Activated T-cell treated with anti-CD3 and anti-CD28 coated beads, Interleukin-2, amount 50 U/mL, for 1 hour (primary cell): Measurements from ENCODE around the gene GNA12.
"Not testable (repeated sequence)": the region's sequence is repeated elsewhere in the genome, so short reads cannot be mapped to it uniquely, and the experiment has no call there.

Source experiments
- DNase-seq: peaks from one replicate; pipeline ENCODE4 v3.0.0-alpha.2; 2020

GNA12 gene

DNA sequence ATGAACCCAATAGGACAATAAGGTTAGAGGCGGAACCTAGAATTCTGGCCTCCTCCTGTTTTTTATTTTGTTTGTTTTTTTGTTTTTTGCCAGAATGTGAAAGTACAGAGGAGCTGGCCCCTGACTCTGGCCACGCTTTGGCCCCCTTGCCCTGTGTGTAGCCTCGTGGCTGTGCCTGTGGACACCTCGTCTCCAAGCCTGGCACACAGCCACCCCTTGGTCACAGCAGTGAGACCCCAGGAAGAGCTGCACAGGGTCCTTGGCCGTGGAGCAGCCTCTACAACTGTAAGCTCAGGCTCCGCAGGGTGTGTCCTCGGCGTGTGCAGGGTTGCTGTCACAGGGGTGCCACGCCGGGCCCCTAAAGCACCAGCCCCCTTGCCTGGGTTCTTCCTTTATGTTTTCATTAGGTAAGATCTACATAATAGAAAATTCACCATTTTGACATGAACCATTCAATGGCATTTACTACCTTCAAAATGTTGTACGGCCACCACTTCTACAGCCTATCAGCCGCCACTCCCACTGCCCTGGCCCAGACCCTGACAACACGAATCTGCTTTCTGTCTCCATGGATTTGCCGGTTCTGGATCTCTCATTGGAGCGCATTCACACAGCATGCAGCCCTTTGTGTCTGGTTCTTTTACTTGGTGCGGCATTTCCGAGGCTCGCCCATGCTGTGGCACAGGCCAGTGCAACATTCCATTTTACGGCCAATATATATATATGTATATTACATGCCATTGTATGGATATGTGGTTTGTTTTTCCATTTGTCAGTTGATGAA lies 105.2 kb downstream of the GNA12 start:
- no peak for DNase-seq

DNA sequence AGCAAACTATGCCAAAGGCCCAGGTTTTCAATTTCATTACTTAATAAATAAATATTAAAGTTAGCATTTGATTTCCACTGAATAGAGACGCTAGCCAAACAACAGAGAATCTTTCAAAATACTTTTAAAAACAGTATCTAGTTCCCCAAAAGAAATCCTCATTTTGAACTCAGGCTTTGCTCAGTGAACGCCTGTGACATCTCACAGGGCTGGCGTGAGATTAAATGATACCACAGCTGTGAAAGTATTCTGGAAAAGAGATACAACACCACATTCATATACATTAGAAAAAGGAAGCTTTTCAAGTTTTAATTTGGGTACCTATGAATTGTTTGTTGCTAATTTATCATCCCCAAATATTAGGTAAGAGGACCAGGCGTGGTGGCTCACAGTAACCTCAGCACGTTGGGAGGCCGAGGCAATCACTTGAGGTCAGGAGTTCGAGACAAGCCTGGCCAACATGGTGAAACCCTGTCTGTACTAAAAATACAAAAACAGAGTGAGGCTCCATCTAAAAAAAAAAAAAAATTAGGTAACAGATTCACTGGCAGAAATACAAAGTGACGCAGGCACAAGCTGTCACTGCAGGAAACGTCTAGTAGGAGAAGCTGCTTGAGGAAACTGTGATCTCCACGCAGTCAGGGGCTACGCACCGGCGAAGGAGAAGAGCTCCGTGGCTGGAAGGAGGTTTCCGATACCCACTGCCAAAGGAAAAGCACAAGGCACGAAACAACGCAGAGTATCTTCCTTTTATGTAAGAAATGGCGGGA lies 106.2 kb downstream of the GNA12 start:
- DNase-seq, result no peak

DNA sequence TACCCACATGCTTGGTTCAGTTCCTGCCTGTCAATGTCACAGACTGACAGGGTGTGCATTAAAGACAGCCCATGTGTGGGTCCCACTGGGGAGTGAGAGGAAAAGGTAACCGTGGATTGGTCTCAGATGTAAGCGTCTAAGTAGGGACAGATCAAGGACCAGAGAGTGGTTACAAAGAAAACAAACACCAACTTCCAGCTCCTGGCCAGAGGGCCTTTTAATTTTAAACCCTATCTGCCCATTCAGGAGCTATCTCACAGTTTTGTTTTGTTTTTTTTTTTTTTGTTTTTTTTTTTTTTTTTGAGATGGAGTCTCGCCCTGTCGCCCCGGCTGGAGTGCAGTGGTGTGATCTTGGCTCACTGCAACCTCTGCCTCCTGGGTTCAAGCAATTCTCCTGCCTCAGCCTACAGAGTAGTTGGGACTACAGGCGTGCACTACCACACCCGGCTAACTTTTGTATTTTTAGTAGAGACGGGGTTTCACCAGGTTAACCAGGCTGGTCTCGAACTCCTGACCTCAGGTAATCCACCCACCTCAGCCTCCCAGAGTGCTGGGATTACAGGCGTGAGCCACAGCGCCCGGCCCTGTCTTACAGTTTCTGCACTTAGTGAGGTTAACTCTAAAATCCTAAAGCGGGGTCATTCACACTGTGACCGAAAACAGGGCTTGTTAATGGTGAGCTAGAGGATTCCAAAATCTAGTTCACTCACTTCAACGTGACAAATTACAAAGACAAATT lies 106.9 kb downstream of the GNA12 start:
- not testable (repeated sequence) for DNase-seq

DNA sequence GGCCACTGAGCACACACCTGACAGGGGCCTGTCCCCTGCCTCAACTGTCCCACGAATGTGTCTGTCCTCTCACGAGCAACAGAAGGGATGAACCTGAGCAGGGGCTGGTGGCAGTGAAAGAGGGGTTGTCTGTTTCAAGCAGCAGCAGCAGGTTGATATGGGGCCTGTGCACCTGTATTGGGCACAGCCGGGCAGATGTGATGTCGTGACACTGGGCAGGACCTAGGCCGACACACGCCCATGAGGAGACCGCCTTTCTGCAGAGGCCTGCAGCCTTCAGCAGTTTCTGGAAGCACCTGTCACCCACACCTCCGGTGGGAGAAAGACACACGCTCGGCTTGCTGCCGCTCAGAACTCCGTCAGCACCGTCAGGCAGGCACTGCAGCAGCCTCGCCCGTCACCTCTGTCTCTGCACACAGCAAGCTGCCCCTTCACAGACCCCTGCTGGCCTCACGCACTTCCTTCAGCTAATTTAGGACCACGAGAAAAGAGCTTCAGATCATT lies 107.6 kb downstream of the GNA12 start:
- no peak for DNase-seq

DNA sequence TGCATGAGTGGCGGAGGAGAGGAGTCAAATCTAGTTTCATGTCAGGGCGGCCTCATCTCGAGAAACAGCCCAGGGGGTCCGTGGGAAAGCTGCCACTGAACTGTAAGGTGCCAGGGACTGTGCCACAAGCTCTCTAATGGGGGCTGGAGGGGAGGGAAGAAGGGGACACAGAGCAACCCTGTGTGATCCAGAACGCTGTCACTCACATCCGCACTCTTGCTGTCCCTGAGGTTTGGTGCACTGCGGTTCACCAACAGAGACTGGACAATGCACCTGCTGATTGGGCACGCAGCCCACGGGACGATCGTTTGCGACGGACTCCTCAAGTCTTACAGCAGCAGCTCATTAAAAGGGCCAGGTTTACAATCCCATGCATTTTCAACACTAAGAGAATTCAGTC lies 108.4 kb downstream of the GNA12 start:
- no peak for DNase-seq

DNA sequence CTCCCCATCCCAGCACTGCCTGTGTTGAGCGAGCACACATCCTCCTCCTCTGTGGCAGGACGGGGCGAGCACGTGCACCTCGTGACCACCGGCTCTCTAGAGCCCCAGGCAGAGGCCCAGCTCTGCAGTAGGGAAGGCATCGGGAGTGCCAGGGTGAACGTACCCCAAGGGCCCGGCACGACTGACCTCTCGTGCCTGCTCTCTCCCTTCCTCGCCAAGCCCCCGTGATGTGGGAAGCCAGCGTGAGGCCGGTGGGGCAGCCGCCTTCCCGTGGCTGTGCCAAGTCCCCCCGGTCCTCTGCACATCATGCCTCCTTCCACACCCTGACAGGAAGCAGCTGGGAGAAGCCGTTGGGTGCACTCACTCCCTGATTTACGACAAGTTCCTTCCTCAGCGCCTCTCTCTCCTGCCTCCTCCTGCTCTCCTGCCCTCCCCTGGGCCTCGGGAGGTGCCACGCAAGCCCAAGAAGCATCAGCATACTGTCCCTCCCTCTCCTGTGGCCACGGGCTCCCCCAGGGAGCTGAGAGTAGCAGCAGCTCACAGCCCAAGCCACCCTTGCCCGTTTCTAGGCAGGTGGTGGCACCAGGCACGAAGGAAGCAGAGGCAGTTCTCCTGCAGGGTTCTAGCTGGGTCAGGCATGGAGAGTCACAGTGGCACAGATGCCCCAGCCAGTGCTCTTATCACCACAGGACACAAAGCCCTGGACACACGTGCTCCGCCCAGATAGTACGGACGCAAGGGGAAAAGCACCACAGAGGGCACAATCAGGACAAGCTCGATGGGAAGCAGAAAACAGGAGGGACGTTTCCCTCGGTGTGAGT lies 109.1 kb downstream of the GNA12 start:
- no peak for DNase-seq

DNA sequence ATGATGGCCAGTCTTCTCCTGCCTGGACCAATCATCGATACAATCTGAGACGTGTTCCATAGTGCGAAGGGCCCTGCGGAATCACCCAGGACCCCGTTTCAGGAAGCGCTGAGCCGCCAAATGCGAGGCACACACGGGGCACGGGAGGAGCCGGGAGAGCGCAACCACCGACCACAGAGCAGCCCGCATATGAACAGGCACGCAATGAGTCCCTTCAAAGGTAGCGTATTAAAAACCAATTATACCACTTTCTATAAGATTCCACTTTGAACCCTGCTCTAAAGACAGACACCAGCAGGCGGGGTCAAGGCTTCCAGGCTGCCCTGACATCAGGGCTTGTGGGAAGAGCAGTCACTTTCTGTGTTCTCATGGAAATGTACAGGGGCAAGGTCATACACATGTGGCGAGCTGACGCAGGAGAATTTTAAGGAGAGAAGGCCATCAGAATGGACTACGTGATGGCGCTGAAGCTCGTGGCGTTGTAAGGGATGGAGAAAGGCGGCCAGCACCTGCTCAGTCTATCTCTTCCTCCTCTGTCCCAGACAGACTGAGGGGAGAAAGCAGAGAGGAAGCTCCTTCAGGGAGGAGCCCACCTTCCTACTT lies 109.9 kb downstream of the GNA12 start:
- DNase-seq, result no peak

DNA sequence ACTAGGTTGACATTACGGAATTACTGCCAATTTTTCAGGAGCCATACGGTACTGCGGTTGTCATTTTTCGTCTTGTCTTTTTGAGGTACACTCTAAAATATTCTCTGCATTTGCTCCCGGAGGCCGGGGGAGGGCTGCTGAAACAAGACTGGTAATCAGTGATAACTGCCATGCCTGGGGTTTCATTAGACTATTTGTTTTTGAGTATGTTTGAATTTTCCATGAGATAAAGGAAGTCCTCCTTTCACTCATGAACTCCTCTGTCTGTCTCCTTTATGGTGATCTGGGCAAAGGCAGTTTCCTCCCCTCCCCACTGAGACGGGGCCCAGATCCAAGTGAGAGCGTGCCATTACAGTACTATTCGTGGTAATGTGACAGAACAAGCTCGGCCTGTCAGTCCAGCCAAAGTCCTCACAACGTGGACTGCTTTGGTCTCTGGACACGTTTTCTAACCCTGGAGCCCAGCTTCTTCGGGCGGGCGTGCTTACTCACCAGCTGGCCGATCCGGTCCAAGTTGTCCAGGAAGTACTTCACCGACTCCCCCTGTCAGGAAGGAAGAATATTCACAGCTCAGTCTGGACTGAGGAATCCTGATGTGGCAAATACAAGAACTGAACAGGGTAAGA lies 111.0 kb downstream of the GNA12 start:
- no peak for DNase-seq

DNA sequence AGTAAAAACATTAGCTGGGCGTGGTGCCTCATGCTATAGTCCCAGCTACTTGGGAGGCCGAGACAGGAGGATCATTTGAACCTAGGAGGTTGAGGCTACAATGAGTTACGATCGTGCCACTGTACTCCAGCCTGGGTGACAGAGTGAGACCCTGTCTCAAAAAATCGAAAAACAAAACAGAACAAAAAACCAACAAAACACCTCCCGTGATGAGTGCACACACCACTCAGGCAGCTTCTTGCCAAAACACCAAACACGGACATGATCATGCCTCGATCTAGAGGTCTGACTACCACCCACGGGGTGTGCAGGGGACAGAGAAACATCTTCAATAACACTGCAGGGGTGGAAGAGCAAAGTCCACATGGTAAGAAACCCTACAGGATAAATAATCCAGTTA lies 111.7 kb downstream of the GNA12 start:
- DNase-seq, result no peak

DNA sequence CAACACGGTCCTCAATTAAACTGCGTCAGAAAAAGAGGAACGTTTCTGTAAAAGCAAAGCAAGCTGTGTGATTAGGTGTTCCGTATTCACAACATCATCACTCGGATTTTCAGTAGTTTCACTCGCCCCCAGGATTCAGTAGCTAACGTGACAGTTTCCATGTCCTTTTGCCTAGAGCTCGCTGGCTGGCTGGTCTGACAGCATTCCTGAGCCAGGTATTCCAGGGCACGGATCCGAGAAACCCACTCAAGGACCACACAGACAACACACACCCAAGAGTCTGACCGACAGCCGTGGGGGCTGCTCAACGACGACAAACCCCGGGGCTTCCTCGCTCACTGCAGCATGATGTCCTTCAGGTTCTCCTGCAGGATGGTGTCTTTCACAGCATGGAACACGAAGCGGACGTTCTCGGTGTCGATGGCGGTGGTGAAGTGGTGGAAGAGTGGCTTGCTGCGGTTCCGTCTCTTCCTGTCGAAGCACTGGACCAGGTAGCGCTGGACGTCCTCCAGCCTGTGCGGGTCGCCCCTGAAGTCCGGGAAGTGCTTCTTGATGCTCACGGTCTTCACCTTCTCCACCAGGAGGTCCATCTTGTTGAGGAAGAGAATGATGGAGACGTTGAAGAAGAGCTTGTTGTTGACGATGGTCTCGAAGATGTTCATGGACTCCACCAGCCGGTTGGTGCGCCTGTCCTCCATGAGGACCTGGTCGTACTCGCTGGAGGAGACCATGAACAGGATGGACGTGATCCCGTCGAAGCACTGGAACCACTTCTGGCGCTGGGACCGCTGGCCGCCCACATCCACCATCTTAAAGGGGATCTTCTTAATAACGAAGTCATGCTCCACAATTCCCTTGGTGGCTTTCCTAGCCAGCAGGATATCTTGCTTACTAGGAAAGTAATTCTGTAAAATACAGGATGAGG lies 113.0 kb downstream of the GNA12 start:
- no peak for DNase-seq

DNA sequence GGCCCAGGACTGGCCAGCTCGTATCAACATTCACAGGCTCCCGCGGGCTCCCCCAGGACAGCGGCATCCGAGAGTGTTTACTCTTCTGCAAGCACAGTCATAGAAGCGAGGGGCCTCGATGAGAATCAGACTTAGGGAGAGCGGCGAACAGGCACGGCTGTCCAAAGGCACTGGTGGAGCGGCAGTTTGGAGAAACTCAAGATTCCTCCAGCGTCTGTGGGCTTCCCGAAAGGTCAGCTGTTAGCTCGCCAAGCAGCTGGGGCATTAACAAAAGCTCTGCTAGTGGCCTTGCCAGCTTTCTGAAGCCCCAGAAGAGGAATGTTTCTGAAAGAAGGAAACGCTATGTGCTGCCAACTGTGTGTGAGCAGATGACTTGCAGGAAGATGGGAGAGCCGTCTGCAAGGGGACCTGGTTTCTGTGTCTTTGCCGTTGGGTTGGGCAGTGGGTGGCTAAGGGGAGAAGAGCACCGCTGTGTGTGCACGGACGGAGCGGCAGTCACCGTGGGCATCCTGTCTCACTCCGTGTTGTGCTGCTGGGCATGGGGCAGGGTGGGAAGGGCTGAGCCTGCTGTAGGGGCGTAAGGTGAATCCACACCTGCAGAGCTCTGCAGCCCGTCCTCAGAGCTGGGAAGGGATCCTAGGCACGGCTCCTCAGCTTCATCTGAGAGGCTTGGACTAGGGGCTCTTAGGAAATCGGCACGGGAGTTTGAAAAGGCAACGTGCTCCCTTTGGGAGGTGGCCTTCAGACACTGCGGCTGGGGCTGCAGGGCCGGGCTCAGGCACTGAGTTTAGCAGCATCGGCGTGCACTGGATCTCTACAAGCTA lies 114.0 kb downstream of the GNA12 start:
- DNase-seq, result no peak

DNA sequence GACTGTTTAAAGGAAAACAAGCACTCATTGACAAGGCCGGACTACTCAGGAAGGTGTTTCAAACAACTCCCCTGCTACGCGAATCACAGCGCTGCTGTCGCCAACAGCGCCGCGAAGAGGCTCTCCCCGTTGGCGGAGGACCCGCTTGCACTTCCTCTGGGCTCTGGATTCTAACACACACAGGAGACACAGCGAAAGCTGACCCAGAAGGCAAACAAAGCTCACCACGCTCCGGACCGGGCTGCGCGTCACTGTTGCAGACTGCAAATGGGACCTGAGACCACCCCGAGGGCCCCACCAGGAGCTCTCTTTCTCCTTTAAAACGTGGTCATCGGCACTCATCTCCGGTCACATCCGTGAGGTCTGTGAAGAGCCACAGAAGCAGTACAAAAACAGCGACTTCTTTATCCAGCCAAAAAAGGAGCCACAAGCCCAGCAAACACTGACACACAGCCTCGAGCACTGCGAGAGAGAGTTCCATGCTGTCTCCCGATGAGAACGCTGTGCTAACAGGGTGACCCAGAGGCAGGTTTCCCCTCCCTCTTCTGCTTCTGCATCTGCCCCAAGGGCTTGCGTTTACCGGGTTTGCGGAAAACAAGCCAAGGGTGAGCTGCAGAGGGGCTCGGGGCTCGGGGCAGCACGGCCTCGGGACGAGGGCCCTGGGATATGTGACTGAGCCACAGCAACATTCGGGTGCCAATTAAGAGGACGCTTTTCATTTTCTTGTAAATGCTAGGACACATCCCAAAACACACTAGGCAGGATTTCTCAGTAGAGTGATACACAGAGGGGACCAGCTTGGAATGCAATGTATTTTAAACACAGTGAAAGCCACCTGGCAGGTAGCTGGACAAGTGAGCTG lies 114.8 kb downstream of the GNA12 start:
- no peak for DNase-seq

DNA sequence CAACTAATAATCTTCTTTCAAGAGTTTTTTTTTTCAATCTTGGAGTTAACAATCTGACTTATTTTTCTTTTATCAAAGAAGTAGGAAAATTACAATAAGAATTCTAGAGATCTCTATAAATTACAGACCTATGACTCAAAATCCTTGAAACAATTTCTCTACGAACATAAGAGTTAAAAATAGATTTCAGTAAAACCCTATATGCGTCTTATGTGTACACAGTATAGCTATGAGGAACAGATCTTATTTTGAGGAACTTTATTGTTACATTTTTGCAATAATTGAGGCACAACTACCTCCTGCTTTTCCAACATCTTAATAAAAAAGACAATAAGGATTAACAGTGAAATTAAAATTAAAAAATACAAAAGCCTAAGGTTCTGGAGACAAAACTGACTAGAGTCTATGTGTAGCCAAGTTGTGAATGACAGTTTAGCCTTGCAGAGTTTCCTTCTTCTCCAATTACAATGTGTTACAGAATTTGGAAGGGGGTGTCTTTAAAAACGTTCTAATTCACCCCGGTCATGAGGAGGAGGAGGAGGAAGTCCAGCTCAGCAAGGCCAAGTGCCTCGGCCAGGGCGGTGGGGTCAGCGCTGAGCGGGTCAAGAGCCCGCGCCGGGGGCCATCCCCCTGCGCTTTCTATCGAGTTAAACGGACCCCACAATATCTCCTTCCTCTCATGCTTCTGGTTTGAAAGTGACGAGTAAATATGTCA lies 115.6 kb downstream of the GNA12 start:
- DNase-seq, result no peak

DNA sequence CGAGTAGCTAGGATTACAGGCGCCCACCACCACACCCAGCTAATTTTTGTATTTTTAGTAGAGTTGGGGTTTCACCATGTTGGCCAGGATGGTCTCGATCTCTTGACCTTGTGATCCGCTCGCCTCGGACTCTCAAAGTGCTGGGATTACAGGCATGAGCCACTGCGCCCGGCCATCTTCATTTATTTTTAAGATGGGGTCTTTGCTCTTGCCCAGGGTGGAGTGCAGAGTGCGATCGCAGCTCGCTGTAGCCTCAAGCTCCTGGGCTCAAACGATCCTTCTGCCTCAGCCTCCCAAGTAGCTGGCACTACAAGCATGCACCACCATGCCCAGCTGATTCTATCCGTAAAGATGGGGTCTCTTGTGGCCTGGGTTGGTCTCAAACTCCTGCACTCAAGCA lies 116.9 kb downstream of the GNA12 start:
- not testable (repeated sequence) for DNase-seq

DNA sequence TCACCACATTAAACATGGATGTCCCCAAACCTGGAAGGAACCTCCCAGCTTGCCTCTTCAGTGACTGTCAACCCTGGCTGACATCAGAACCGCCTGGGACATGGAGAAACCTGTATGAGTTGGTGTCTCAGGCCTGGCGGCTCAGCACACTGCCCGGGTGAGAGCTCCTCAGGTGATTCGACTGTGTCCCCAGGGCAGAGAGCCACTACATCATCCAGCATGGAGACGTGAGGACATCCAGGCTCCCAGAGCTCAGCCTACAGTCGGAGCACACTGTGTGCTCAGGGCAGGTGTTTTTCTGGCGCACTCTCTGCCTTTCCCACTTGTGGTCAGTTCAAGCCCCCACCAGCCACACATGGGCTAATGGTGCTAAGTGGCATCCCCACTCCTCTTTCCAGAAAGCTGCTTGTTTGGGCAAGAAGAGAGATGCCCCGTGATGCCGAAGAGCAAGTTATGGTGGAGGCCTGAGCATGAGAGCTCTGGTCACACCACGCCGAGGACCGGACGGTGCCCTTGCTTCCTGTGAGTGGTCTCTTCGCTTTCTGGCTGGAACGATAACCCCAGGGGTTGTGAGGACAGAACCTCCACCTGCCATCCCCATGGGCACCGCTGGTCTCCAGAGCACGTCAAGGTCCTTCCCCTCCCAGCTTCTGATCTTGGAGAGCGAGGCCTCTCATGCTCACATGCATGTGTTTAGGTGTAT lies 117.6 kb downstream of the GNA12 start:
- no peak for DNase-seq

DNA sequence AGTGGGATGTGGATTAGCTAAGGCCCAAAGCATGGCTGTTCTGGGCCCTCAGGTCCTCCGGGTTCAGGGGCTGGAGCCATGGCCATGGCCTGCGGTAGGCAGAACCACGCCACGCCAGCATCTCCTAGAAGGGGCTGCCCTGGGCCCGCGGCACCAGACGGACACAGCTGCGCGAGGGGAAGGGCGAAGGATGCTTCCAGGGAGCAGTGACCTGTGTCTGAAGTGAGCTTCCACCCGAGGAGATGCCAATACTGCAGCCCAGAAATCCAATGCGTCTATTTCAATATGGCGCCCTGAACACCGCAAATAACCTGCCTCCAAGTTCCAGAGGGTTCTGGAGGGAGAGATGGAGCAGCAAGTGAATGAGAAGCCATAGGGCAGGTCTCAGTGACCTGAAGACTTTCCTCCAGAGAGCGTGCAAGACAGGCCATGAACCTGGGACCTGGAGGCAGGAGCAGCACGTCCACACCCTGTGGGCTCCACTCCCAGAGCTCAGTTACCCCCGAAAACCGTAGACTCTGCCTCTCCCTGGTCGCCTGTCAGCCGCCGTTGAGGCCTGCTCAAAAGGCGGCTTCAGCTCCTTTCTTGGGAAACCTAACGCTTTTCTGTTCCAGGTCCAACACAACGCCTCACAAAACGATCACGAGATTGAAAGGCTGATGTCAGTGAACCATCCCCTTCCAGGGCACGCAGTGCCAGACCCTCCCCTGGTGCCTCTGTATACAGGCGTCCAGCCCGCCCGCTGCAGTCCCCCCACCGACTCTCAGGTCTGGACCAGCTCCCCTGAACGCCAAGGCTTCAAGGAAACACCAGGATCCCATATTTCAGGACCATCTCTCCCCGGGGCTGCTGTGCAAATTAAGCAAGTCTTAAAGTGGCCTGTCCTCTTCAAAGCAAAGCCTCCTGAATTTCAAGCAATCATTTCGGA lies 118.7 kb downstream of the GNA12 start:
- no peak for DNase-seq
